Kidney (tissue), 14 donors: ENCODE measurements around the gene UAP1L1. TPM values are rescaled to one million over a fixed set of nuclear protein-coding genes. Genes with fewer than 3 reads are reported as not detected.
A peak's percentile ranks its signal among the peaks of the same experiment; 100 is the strongest.

ENCODE experiments used
- DNase-seq, 5 donors: peaks; one replicate each; pipeline ENCODE4 v3.0.0-alpha.2; 2013 to 2020
- FAIRE-seq: peaks from 2 replicates; lab custom pipeline; 2012; peaks lifted over from hg19 to GRCh38; lab: Jason Lieb, UNC
- H3K27ac ChIP-seq, 2 donors: one replicate each; pipeline ENCODE4 v1.7.0; 2013; ENCODE audit warnings: low read depth in 2 of 2, low read length in 2 of 2, inconsistent platforms in 1 of 2
- H3K27me3 ChIP-seq: one replicate; pipeline ENCODE4 v1.7.1; 2013; ENCODE audit warnings: low read length, inconsistent platforms; ENCODE audit not compliant: control insufficient read depth, insufficient read depth
- H3K36me3 ChIP-seq, 3 donors: one replicate each; pipeline versions ENCODE4 v1.7.0 to v1.7.1; 2013; ENCODE audit warnings: low read length in 3 of 3, control low read depth in 1 of 3, inconsistent platforms in 1 of 3; ENCODE audit not compliant: insufficient read depth in 3 of 3, control insufficient read depth in 2 of 3
- H3K4me1 ChIP-seq, 3 donors: one replicate each; pipeline versions ENCODE4 v1.7.0 to v1.7.1; 2013; ENCODE audit warnings: low read length in 3 of 3, inconsistent platforms in 1 of 3, low read depth in 1 of 3; ENCODE audit not compliant: control insufficient read depth in 2 of 3, insufficient read depth in 2 of 3
- H3K4me3 ChIP-seq, 3 donors: one replicate each; pipeline versions ENCODE4 v1.7.0 to v1.8.1; 2013; ENCODE audit warnings: low read length in 3 of 3, control low read depth in 1 of 3, inconsistent platforms in 1 of 3
- H3K9ac ChIP-seq, 3 donors: one replicate each; pipeline versions ENCODE4 v1.7.0 to v1.7.1; 2013; ENCODE audit warnings: low read length in 3 of 3, control low read depth in 1 of 3, inconsistent platforms in 1 of 3
- H3K9me3 ChIP-seq, 3 donors: one replicate each; pipeline versions ENCODE4 v1.7.0 to v1.7.1; 2013; ENCODE audit warnings: low read length in 3 of 3, control low read depth in 1 of 3, inconsistent platforms in 1 of 3; ENCODE audit not compliant: control insufficient read depth in 2 of 3, insufficient read depth in 1 of 3
- CTCF ChIP-seq: IDR thresholded peaks from 3 replicates; pipeline ENCODE4 v1.5.1; 2012; ENCODE audit warnings: mild to moderate bottlenecking, moderate library complexity, borderline replicate concordance; ENCODE audit not compliant: insufficient read depth; ENCODE audit errors: extremely low read depth
- intact Hi-C: fragments of 100-400 bp; cut with DNase I; formaldehyde crosslinking; loops from one replicate; pipeline ENCODE4 v1.11.1; 2022
- polyA plus RNA-seq: library from polyadenylated mRNA; stranded (reverse); fragments of 350-450 nt; fragmentation: Illumina TruSeq; extraction: RNeasy Lipid Tissue Mini Kit (QIAGEN cat#74804); gene quantifications from one replicate; pipeline ENCODE4 v1.2.3, GENCODE V29; 2014; ENCODE audit warnings: low read depth, low replicate concordance; ENCODE audit not compliant: insufficient read depth
- total RNA-seq: library from RNA; stranded (reverse); fragmentation: NEBNext Ultra II Directional; extraction: Animal tissue kit (Norgen Biotek cat#: 25700); gene quantifications from one replicate; pipeline ENCODE4 v1.2.1, GENCODE V29; 2021
- donor health status: control.
- donor health status: control.
- donor health status: control.
- donor health status: control.
- donor health status: control.
- donor health status: DM: yes; HTN: yes; CAD: no.
- donor health status: Normal renal cell carcinoma (clear cell type).

Gene UAP1L1
- total and polyA plus RNA-seq, 2 donors from 2014 or later = 12.7 to 14.4 TPM

GRCh38 chr9:137128158-137128861 is 51.0 kb downstream of the UAP1L1 start:
- H3K9me3 ChIP-seq = no peaks in the 10 kb centered on the region
- no peak for DNase-seq
- H3K9ac ChIP-seq = no peak overlapping the region
- peak overlapping the region in 2 of 3 donors; percentile 72 to 77 for H3K4me3 ChIP-seq
- no peak for FAIRE-seq
- intact Hi-C loops = no loop called here
- no peak for TF ChIP-seq CTCF
- H3K27me3 ChIP-seq = no peaks in the 10 kb centered on the region
- no peaks in the 10 kb centered on the region for H3K36me3 ChIP-seq
- H3K4me1 ChIP-seq = peaks cover 0 to 16% (median 0%) of the 10 kb centered on the region in 3 donors
- no peak overlapping the region for H3K27ac ChIP-seq

GRCh38 chr9:137128862-137129455 is 51.6 kb downstream of the UAP1L1 start:
- no peaks in the 10 kb centered on the region for H3K9me3 ChIP-seq
- H3K27ac ChIP-seq = no peak overlapping the region
- intact Hi-C loops = no loop called here
- no peak for FAIRE-seq
- no peak for TF ChIP-seq CTCF
- H3K27me3 ChIP-seq = no peaks in the 10 kb centered on the region
- peak overlapping the region in 2 of 3 donors; percentile 20 to 58 for H3K9ac ChIP-seq
- H3K36me3 ChIP-seq = no peaks in the 10 kb centered on the region
- no peak for DNase-seq
- H3K4me3 ChIP-seq = peak overlapping the region; percentile 61 to 77 (median 72)
- H3K4me1 ChIP-seq = peaks cover 0 to 16% (median 0%) of the 10 kb centered on the region in 3 donors

GRCh38 chr9:137129456-137130175 is 52.3 kb downstream of the UAP1L1 start:
- FAIRE-seq (no peak), DNase-seq (peak; percentile 89 to 96 (median 93))
- Histone ChIP-seq H3K4me1 (peaks cover 0 to 16% (median 0%) of the 10 kb centered on the region in 3 donors), H3K27me3 (no peaks in the 10 kb centered on the region), H3K27ac (peak overlapping the region in 1 of 2 donors; percentile 51), H3K9me3 (no peaks in the 10 kb centered on the region), H3K36me3 (no peaks in the 10 kb centered on the region), H3K9ac (peak overlapping the region in 2 of 3 donors; percentile 40 to 58), H3K4me3 (peak overlapping the region; percentile 66 to 77 (median 72))
- TF ChIP-seq CTCF = no peak
- intact Hi-C loops = no loop called here
